ENCODE measurements around the gene CACHD1. TPM values are rescaled to one million over a fixed set of nuclear protein-coding genes. Genes with fewer than 3 reads are reported as not detected.
A peak's percentile ranks its signal among the peaks of the same experiment; 100 is the strongest.

Gene CACHD1
- total RNA-seq, 1 donor, result 7.3 TPM

GRCh38 chr1:64535938-64536835, 66.3 kb downstream of the CACHD1 start:
- TF ChIP-seq CTCF (IDR thresholded peaks at IDR 0.05; ENCODE audit: insufficient read depth, low read length), result no peak
- H3K4me3 ChIP-seq (ENCODE audit: low read depth, low read length), result no peak overlapping the region
- DNase-seq (ENCODE audit: low read depth), result no peak

- no peak for DNase-seq (ENCODE audit: low read depth)
- TF ChIP-seq CTCF (IDR thresholded peaks at IDR 0.05; ENCODE audit: insufficient read depth, low read length), result no peak
- H3K4me3 ChIP-seq (ENCODE audit: low read depth, low read length), result no peak overlapping the region
These were observed 67.0 kb downstream of the CACHD1 start for GRCh38 chr1:64536836-64537490.

- DNase-seq (ENCODE audit: low read depth), result no peak
- no peak overlapping the region for H3K4me3 ChIP-seq (ENCODE audit: low read depth, low read length)
- no peak for TF ChIP-seq CTCF (IDR thresholded peaks at IDR 0.05; ENCODE audit: insufficient read depth, low read length)
These were observed 68.0 kb downstream of the CACHD1 start for GRCh38 chr1:64537942-64538341.

GRCh38 chr1:64538389-64538788, 68.5 kb downstream of the CACHD1 start:
- no peak overlapping the region for H3K4me3 ChIP-seq (ENCODE audit: low read depth, low read length)
- DNase-seq (ENCODE audit: low read depth), result no peak

GRCh38 chr1:64539289-64539688, 69.4 kb downstream of the CACHD1 start:
- no peak overlapping the region for H3K4me3 ChIP-seq (ENCODE audit: low read depth, low read length)
- no peak for DNase-seq (ENCODE audit: low read depth)
- TF ChIP-seq CTCF (IDR thresholded peaks at IDR 0.05; ENCODE audit: insufficient read depth, low read length), result no peak

More at GRCh38 chr1:64538389-64538788, 68.5 kb downstream of the CACHD1 start:
- TF ChIP-seq CTCF (IDR thresholded peaks at IDR 0.05; ENCODE audit: insufficient read depth, low read length), result no peak

GRCh38 chr1:64539781-64540218, 69.9 kb downstream of the CACHD1 start:
- TF ChIP-seq CTCF (IDR thresholded peaks at IDR 0.05; ENCODE audit: insufficient read depth, low read length), result no peak
- peak; percentile 80 for DNase-seq (ENCODE audit: low read depth)
- H3K4me3 ChIP-seq (ENCODE audit: low read depth, low read length), result peak overlapping the region; percentile 29

Measured in fibroblast of the aortic adventitia (primary cell).